GM23338 (cell line): ENCODE data around the gene HDDC3. TPM values are rescaled to one million over a fixed set of nuclear protein-coding genes. Genes with fewer than 3 reads are reported as not detected.

Experiments used
- ATAC-seq: fragments of 200-7000 bp; cut with Tn5 transposase; 3 replicates; pipeline ENCODE4 v1.9.1; 2020
- DNase-seq: peaks from one replicate; pipeline ENCODE4 v3.0.0-alpha.2; 2015; ENCODE audit warnings: low spot score
- H2AFZ ChIP-seq: fragments of 200-600 bp; sonication (generic); 2 replicates; pipeline ENCODE4 v1.8.0; 2016; ENCODE audit warnings: antibody characterized with exemption, mild to moderate bottlenecking, moderate library complexity
- H3F3A ChIP-seq: fragments of 200-600 bp; sonication (generic); replicated peaks from 2 replicates; pipeline ENCODE4 v1.8.0; 2017; ENCODE audit warnings: antibody characterized with exemption, mixed run types, low read depth
- H3K27ac ChIP-seq: fragments of 200-600 bp; sonication (generic); 2 replicates; pipeline ENCODE4 v1.6.1; 2016; ENCODE audit warnings: low read depth
- H3K27me3 ChIP-seq: fragments of 200-600 bp; sonication (generic); 2 replicates; pipeline ENCODE4 v1.8.0; 2016; ENCODE audit warnings: mild to moderate bottlenecking, mixed run types, moderate library complexity; ENCODE audit not compliant: insufficient read depth
- H3K36me3 ChIP-seq: fragments of 200-600 bp; sonication (generic); 2 replicates; pipeline ENCODE4 v1.8.0; 2016; ENCODE audit warnings: mild to moderate bottlenecking; ENCODE audit not compliant: insufficient read depth
- H3K4me1 ChIP-seq: fragments of 200-600 bp; sonication (generic); 2 replicates; pipeline ENCODE4 v1.8.0; 2016; ENCODE audit warnings: mild to moderate bottlenecking, moderate library complexity; ENCODE audit not compliant: insufficient read depth
- H3K4me2 ChIP-seq: fragments of 200-600 bp; sonication (generic); 2 replicates; pipeline ENCODE4 v1.7.1; 2017; ENCODE audit warnings: mixed run types
- H3K4me3 ChIP-seq: fragments of 200-600 bp; sonication (generic); 2 replicates; pipeline ENCODE4 v1.6.1; 2016; ENCODE audit warnings: mixed run types
- H3K79me2 ChIP-seq: fragments of 200-600 bp; sonication (generic); replicated peaks from 2 replicates; pipeline ENCODE4 v1.8.0; 2017; ENCODE audit warnings: mild to moderate bottlenecking; ENCODE audit not compliant: insufficient read depth
- H3K9me2 ChIP-seq: fragments of 200-600 bp; sonication (generic); 2 replicates; pipeline ENCODE4 v1.8.0; 2017; ENCODE audit not compliant: insufficient read depth
- H4K20me1 ChIP-seq: fragments of 200-600 bp; sonication (generic); replicated peaks from 2 replicates; pipeline ENCODE4 v1.8.0; 2017; ENCODE audit warnings: mild to moderate bottlenecking; ENCODE audit not compliant: insufficient read depth
- H3K27ac Mint-ChIP-seq: 2 replicates; pipeline ENCODE4 v1.8.0; 2020; ENCODE audit warnings: inconsistent platforms, mild to moderate bottlenecking, moderate library complexity, mixed read lengths
- H3K27me3 Mint-ChIP-seq: 3 replicates; pipeline ENCODE4 v1.8.0; 2022; ENCODE audit warnings: low read depth, mild to moderate bottlenecking, moderate library complexity, mixed read lengths, inconsistent platforms; ENCODE audit not compliant: insufficient read depth, poor library complexity
- H3K36me3 Mint-ChIP-seq: 3 replicates; pipeline ENCODE4 v1.8.0; 2021; ENCODE audit warnings: low read depth, mild to moderate bottlenecking, inconsistent platforms, moderate library complexity, mixed read lengths
- H3K4me1 Mint-ChIP-seq: 3 replicates; pipeline ENCODE4 v1.8.0; 2020; ENCODE audit warnings: mild to moderate bottlenecking, inconsistent platforms, mixed read lengths
- H3K4me3 Mint-ChIP-seq: 3 replicates; pipeline ENCODE4 v1.8.0; 2021; ENCODE audit warnings: moderate library complexity, mild to moderate bottlenecking, inconsistent platforms, mixed read lengths
- H3K9me3 Mint-ChIP-seq: 3 replicates; pipeline ENCODE4 v1.8.0; 2020; ENCODE audit warnings: moderate library complexity, mild to moderate bottlenecking, inconsistent platforms, mixed read lengths
- CREB1 ChIP-seq: fragments of 250-450 bp; sonication (Bioruptor Pico); IDR thresholded peaks from 2 replicates; pipeline ENCODE4 v1.5.0; 2020; ENCODE audit warnings: low read depth, mild to moderate bottlenecking, moderate library complexity
- CTCF ChIP-seq, 2 experiments: fragments of 200-600 bp in 1 of 2; sonication (generic) in 1 of 2; conservative IDR thresholded peaks; 2 replicates each; pipeline versions ENCODE4 v1.5.1 to v1.6.1; 2016 to 2017; ENCODE audit warnings: antibody characterized with exemption in 2 of 2, low read depth in 2 of 2, mild to moderate bottlenecking in 2 of 2, moderate library complexity in 1 of 2
- EZH2 ChIP-seq: fragments of 200-600 bp; sonication (generic); IDR thresholded peaks from one replicate; pipeline ENCODE4 v1.8.0; 2017; ENCODE audit warnings: antibody characterized with exemption, mild to moderate bottlenecking, low read depth; ENCODE audit not compliant: unreplicated experiment
- EZH2phosphoT487 ChIP-seq: fragments of 200-600 bp; sonication (generic); IDR thresholded peaks from one replicate; pipeline ENCODE4 v1.8.1; 2018; ENCODE audit warnings: antibody characterized with exemption; ENCODE audit not compliant: unreplicated experiment
- JUNB ChIP-seq: IDR thresholded peaks from one replicate; pipeline ENCODE4 v1.6.1; 2016; ENCODE audit warnings: antibody characterized with exemption; ENCODE audit not compliant: unreplicated experiment
- NANOG ChIP-seq: IDR thresholded peaks from 2 replicates; pipeline ENCODE4 v1.6.1; 2016; ENCODE audit warnings: antibody characterized with exemption, borderline replicate concordance
- POLR2AphosphoS5 ChIP-seq: IDR thresholded peaks from 2 replicates; pipeline ENCODE4 v1.6.1; 2016; ENCODE audit warnings: antibody characterized with exemption, low read depth
- STAT1 ChIP-seq: IDR thresholded peaks from one replicate; pipeline ENCODE4 v1.6.1; 2016; ENCODE audit warnings: antibody characterized with exemption; ENCODE audit not compliant: unreplicated experiment
- ZNF114 ChIP-seq: fragments of 250-450 bp; sonication (Bioruptor Pico); IDR thresholded peaks from 2 replicates; pipeline ENCODE4 v1.5.0; 2020; ENCODE audit warnings: mild to moderate bottlenecking, moderate library complexity
- ZNF331 ChIP-seq: fragments of 250-450 bp; sonication (Bioruptor Pico); IDR thresholded peaks from 2 replicates; pipeline ENCODE4 v1.5.0; 2020; ENCODE audit warnings: low read depth, mild to moderate bottlenecking, moderate library complexity
- polyA plus RNA-seq: library from polyadenylated mRNA; unstranded; fragments of >200 nt; fragmentation: Nextera tagmentation; extraction: Ambion mirVana; gene quantifications from 2 replicates; pipeline ENCODE4 v1.2.1, GENCODE V29; 2016
- total RNA-seq: library from RNA; depleted of rRNA; stranded (reverse); fragments of >200 nt; shearing (Covaris generic); gene quantifications from 2 replicates; pipeline ENCODE4 v1.2.3, GENCODE V29; 2014
- TF ChIP-seq, protein P1 (sequence below): fragments of 250-450 bp; sonication (Bioruptor Pico); IDR thresholded peaks from 2 replicates; pipeline ENCODE4 v1.5.0; 2020; ENCODE audit warnings: mild to moderate bottlenecking, moderate library complexity
- TF ChIP-seq, protein P2 (sequence below): IDR thresholded peaks from 2 replicates; pipeline ENCODE4 v1.6.1; 2016; ENCODE audit warnings: antibody characterized with exemption
- TF ChIP-seq, protein P3 (sequence below): IDR thresholded peaks from one replicate; pipeline ENCODE4 v1.6.1; 2018; ENCODE audit warnings: antibody characterized with exemption; ENCODE audit not compliant: unreplicated experiment

The HDDC3 gene
- total and polyA plus RNA-seq, 2 experiments from 2014 or later, result 17.4 to 19.0 TPM

GRCh38 chr15:90967206-90967605 lies 34.9 kb upstream of the HDDC3 start:
- Mint-ChIP-seq H3K27ac (no peak overlapping the region), H3K9me3 (no peaks in the 10 kb centered on the region), H3K27me3 (peaks cover 4% of the 10 kb centered on the region), H3K36me3 (peaks cover 79% of the 10 kb centered on the region), H3K4me3 (no peak overlapping the region), H3K4me1 (no peaks in the 10 kb centered on the region)
- TF ChIP-seq, protein P1, sequence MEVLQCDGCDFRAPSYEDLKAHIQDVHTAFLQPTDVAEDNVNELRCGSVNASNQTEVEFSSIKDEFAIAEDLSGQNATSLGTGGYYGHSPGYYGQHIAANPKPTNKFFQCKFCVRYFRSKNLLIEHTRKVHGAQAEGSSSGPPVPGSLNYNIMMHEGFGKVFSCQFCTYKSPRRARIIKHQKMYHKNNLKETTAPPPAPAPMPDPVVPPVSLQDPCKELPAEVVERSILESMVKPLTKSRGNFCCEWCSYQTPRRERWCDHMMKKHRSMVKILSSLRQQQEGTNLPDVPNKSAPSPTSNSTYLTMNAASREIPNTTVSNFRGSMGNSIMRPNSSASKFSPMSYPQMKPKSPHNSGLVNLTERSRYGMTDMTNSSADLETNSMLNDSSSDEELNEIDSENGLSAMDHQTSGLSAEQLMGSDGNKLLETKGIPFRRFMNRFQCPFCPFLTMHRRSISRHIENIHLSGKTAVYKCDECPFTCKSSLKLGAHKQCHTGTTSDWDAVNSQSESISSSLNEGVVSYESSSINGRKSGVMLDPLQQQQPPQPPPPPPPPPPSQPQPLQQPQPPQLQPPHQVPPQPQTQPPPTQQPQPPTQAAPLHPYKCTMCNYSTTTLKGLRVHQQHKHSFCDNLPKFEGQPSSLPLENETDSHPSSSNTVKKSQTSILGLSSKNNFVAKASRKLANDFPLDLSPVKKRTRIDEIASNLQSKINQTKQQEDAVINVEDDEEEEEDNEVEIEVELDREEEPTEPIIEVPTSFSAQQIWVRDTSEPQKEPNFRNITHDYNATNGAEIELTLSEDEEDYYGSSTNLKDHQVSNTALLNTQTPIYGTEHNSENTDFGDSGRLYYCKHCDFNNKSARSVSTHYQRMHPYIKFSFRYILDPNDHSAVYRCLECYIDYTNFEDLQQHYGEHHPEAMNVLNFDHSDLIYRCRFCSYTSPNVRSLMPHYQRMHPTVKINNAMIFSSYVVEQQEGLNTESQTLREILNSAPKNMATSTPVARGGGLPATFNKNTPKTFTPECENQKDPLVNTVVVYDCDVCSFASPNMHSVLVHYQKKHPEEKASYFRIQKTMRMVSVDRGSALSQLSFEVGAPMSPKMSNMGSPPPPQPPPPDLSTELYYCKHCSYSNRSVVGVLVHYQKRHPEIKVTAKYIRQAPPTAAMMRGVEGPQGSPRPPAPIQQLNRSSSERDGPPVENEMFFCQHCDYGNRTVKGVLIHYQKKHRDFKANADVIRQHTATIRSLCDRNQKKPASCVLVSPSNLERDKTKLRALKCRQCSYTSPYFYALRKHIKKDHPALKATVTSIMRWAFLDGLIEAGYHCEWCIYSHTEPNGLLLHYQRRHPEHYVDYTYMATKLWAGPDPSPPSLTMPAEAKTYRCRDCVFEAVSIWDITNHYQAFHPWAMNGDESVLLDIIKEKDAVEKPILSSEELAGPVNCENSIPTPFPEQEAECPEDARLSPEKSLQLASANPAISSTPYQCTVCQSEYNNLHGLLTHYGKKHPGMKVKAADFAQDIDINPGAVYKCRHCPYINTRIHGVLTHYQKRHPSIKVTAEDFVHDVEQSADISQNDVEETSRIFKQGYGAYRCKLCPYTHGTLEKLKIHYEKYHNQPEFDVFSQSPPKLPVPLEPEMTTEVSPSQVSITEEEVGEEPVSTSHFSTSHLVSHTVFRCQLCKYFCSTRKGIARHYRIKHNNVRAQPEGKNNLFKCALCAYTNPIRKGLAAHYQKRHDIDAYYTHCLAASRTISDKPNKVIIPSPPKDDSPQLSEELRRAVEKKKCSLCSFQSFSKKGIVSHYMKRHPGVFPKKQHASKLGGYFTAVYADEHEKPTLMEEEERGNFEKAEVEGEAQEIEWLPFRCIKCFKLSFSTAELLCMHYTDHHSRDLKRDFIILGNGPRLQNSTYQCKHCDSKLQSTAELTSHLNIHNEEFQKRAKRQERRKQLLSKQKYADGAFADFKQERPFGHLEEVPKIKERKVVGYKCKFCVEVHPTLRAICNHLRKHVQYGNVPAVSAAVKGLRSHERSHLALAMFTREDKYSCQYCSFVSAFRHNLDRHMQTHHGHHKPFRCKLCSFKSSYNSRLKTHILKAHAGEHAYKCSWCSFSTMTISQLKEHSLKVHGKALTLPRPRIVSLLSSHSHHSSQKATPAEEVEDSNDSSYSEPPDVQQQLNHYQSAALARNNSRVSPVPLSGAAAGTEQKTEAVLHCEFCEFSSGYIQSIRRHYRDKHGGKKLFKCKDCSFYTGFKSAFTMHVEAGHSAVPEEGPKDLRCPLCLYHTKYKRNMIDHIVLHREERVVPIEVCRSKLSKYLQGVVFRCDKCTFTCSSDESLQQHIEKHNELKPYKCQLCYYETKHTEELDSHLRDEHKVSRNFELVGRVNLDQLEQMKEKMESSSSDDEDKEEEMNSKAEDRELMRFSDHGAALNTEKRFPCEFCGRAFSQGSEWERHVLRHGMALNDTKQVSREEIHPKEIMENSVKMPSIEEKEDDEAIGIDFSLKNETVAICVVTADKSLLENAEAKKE (CRISPR knock-in tag), result no peak
- no peak for TF ChIP-seq EZH2
- TF ChIP-seq NANOG, result no peak
- TF ChIP-seq EZH2phosphoT487, result no peak
- TF ChIP-seq POLR2AphosphoS5, result no peak
- no peak for TF ChIP-seq JUNB
- no peak for TF ChIP-seq STAT1
- TF ChIP-seq ZNF331 (CRISPR knock-in tag), result no peak
- no peak for TF ChIP-seq ZNF114 (CRISPR knock-in tag)
- TF ChIP-seq CREB1 (CRISPR knock-in tag), result no peak
- TF ChIP-seq, protein P2, sequence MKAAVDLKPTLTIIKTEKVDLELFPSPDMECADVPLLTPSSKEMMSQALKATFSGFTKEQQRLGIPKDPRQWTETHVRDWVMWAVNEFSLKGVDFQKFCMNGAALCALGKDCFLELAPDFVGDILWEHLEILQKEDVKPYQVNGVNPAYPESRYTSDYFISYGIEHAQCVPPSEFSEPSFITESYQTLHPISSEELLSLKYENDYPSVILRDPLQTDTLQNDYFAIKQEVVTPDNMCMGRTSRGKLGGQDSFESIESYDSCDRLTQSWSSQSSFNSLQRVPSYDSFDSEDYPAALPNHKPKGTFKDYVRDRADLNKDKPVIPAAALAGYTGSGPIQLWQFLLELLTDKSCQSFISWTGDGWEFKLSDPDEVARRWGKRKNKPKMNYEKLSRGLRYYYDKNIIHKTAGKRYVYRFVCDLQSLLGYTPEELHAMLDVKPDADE, result no peak
- no peak for TF ChIP-seq CTCF (conservative IDR thresholded peaks at IDR 0.05; ENCODE audit: low read depth in 2 of 2)
- TF ChIP-seq, protein P3, sequence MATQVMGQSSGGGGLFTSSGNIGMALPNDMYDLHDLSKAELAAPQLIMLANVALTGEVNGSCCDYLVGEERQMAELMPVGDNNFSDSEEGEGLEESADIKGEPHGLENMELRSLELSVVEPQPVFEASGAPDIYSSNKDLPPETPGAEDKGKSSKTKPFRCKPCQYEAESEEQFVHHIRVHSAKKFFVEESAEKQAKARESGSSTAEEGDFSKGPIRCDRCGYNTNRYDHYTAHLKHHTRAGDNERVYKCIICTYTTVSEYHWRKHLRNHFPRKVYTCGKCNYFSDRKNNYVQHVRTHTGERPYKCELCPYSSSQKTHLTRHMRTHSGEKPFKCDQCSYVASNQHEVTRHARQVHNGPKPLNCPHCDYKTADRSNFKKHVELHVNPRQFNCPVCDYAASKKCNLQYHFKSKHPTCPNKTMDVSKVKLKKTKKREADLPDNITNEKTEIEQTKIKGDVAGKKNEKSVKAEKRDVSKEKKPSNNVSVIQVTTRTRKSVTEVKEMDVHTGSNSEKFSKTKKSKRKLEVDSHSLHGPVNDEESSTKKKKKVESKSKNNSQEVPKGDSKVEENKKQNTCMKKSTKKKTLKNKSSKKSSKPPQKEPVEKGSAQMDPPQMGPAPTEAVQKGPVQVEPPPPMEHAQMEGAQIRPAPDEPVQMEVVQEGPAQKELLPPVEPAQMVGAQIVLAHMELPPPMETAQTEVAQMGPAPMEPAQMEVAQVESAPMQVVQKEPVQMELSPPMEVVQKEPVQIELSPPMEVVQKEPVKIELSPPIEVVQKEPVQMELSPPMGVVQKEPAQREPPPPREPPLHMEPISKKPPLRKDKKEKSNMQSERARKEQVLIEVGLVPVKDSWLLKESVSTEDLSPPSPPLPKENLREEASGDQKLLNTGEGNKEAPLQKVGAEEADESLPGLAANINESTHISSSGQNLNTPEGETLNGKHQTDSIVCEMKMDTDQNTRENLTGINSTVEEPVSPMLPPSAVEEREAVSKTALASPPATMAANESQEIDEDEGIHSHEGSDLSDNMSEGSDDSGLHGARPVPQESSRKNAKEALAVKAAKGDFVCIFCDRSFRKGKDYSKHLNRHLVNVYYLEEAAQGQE, result no peak
- Histone ChIP-seq H3K4me3 (no peak overlapping the region), H3K27ac (no peak overlapping the region), H2AFZ (no peak overlapping the region), H3K9me2 (no peaks in the 10 kb centered on the region), H3K4me1 (no peaks in the 10 kb centered on the region), H3F3A (peaks cover 6% of the 10 kb centered on the region; the same call in 1 of the 2 replicates), H4K20me1 (peaks cover 21% of the 10 kb centered on the region), H3K36me3 (peaks cover 73% of the 10 kb centered on the region), H3K4me2 (no peak overlapping the region), H3K79me2 (no peaks in the 10 kb centered on the region; the same call in 1 of the 2 replicates), H3K27me3 (no peaks in the 10 kb centered on the region)
- ATAC-seq, result no peak
- DNase-seq, result no peak
